ENCODE data around the gene TET3.

Gene TET3

DNA sequence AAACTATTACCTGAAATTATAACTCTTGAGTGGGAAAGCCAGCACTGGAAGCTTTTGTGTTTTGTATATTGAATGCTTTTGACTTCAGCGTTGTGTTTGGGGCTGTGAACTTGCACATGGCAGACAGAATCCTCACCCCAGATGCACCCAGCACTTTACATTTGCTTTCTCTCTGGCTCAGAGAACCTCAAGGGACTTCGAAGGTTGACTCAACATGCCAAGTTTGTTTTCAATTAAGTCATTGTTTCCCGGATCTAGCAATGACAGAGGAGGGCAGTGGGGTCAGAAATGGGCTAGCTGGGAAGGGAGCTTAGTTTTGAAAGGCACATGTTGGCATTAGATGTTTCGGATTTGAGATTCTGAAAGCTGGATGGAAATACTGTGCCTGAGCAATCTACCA lies 22.4 kb downstream of the TET3 start:
- DNase-seq: no peak

DNA sequence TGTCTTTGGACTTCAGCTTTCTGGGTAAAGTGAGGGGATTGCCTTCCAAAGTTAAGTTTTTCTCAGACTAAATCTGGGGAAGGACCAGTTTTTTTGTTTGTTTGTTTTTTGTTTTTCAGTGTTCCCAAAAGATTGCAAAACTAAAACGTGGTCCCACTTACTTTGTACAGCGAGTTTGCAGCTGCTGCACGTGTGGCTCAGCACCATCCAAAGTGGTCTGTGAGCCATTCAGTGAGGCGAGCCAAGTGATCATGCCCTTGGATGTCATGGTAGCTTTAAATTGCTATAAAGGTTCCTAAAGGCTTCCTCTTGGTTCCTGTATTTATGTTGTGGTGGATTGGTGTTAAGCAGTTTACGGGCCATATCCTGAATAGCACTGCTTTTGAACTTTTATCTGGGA lies 23.0 kb downstream of the TET3 start:
- DNase-seq: no peak

- no peak for DNase-seq
These were observed 24.2 kb downstream of the TET3 start for GRCh38 chr2:74008761-74009395.

DNA sequence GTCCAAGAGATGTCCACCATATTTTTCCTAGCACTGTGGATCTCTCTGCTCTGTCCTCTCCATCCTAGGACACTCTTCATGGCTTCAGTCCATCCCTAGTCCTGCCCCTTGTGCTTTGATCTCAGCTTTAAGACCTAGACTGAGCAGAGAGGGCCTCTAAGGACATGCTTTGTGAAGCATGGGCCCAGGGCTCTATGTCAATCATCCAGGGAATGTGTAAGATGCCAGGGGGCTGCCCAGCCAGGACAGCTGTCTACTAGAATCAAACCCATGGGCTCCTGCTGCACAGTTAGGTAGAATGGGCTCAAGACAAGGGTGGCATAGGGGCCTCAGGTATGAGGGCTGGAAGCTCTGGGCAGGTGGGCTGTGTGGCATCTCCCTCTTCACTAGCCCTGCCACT lies 24.9 kb downstream of the TET3 start:
- DNase-seq: no peak

GRCh38 chr2:74010087-74010541 lies 25.4 kb downstream of the TET3 start:
- no peak for DNase-seq

DNA sequence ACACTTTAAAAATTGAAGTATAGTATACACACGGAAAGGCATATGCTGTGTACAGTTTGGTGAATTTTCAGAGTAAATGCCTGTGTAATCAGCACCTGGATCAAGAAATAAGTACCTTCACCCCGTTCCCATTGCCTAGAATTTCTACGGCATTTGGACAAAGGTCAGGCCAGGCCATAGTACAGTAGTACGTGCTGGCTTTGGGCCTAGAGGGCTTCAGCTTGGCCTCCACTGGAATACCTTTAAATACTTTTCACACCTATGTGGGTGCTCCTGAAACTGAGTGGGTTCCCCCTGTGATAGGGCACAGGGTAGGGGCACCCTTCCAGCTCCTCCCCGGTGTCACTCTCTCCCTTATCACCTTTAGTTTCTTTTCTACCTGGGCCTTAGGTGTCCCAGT lies 26.5 kb downstream of the TET3 start:
- no peak for DNase-seq

GRCh38 chr2:74014813-74015212 lies 30.1 kb downstream of the TET3 start:
- DNase-seq: no peak

DNA sequence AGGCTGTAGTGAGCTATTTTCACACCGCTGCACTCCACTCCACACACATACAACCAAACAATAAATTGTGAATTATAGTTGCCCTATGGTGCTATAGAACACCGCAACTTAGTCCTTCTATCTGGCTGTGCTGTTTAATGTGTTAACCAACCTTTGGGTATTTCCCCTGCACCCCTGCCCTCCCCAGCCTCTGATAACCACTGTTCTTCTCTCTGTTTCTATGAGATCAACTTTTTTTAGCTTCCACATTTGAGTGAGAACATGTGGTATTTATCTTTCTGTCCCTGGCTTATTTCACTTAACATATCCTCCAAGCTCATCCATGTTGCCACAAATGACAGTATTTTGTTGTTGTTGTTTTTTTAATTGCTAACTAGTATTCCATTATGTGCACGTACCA lies 32.5 kb downstream of the TET3 start:
- DNase-seq: no peak

GRCh38 chr2:74019516-74019915 lies 34.8 kb downstream of the TET3 start:
- DNase-seq: no peak

DNA sequence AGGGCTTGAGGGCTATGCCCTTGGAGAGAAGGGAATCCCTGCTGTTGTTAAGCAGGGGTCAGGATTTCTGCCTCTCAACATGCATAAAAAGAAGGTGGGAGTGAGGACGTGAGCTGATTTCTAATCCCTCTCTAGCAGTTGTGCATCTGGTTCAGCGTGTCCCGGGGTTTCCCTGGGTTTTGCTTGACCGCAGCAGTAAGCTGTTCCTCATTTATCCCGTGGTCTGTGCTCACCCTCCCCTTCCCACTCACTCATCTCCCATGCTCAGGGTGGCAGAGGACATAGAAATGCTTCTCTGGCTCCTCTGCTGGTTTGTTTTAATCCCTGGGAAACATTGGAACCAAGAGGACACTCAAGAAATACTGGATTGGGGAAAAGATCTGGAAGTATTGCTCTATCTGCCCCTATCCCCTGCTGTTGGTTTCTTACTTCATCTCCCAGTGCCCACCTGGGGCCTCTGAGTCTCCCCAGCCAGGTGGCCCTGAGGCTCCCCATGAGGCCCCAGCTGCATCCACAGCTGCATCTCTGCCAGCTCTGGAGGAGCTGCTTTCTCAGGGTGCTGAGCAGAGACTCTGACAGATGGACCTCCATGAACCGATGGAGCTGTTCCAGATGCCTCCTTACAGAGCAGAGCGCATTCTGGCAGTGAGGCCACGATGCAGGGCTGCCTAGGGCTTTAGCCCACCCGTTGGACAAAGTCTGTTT lies 36.1 kb downstream of the TET3 start:
- no peak for DNase-seq

- DNase-seq: no peak
These were observed 36.7 kb downstream of the TET3 start for GRCh38 chr2:74021407-74021755.

DNA sequence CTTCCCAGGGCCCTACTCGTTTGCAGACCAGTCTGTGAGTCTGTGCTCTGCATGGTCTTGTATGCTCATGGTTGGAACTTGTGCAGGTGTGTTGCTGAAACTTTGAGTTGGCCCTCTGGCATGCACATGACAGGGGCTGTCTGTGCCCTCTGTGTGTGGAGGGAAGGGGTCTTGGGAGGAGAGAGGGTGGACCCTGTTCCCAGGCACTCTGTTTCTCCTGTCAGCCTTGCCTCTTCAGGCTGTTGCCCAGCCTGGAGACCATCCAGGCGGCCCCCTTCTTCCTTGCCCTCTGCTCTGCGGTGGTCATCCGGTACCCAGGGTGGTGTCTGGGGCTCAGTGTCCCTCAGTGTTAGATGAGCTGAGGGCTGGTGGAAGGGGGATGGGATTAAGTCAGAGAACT lies 39.5 kb downstream of the TET3 start:
- DNase-seq: no peak

DNA sequence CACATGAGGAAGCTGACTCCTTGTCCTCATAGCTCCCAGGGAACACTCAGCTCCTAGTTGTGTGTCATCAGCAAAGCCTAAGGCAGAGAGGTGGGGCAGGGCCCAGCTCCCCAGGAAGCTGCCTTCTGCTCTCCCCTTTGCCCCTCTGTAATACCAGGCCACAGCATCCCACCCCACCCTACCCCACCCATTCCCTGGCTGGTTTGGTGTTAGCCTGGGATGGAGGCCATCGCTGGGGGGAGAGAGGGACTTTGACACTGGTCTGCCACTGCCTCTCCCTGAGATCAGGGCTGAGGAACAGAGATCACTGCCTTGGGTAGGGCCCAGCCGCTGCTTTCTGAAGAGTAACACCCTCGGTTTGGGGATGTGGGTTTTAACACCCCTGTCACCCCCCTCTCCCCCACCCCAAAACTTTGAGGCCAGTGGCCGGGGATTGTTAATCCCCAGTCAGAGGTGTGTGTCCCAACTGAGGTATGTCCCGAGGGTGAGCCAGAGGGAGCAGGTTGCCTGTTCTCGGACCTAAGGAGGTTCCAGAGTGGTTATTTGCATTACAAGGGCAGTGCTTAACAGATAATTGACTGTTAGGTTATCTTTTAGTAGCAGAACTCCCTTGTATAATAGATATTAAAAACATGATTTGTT lies 41.4 kb downstream of the TET3 start:
- DNase-seq: no peak

DNA sequence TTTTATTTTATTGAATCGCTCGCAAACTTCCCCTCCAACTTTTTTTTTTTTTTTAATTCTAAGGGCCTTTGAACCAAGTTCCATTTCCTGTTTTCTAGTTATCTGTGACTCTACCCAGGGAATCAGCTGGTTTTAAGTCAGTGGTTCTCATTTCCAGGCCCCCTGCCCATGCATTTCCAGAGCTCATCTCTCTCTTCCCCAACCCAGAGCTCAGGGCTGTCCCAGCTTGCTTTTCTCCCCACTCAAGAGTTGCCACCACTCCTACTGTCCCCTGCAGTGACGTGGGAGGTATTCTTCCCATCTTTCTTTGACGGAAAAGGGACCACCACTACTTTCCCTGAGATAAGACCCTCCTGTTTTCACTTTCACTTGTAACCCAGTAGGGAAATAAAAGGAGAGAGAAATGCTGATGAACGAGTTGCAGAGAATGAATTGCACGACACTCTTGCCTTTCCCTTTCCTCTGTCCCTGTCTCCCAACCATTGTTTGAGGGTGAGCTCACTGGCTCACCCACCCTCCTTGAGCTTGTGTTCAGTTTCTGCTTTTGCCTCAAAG lies 42.1 kb downstream of the TET3 start:
- DNase-seq: no peak

GRCh38 chr2:74027496-74027895 lies 42.8 kb downstream of the TET3 start:
- DNase-seq: no peak

- DNase-seq: no peak
These were observed 43.6 kb downstream of the TET3 start for GRCh38 chr2:74028290-74028689.

DNA sequence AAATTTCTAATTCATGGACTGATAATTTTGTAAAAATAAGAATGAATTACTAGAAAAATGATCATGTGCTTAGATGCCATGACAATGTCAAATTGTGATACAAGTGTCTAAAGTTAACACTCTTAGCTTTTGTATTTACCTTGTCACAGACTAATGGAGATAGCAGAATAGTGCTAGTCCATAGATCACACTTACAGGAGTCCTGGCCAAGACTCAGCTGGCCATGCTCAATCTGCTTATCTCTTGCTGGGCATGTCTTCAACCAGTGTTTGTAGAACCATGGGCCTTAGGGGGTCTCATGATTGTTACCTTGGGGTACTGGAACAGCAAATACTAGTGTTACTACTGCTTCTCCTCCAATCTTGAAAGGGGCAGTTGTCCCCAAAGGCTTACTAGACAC lies 44.0 kb downstream of the TET3 start:
- no peak for DNase-seq

DNA sequence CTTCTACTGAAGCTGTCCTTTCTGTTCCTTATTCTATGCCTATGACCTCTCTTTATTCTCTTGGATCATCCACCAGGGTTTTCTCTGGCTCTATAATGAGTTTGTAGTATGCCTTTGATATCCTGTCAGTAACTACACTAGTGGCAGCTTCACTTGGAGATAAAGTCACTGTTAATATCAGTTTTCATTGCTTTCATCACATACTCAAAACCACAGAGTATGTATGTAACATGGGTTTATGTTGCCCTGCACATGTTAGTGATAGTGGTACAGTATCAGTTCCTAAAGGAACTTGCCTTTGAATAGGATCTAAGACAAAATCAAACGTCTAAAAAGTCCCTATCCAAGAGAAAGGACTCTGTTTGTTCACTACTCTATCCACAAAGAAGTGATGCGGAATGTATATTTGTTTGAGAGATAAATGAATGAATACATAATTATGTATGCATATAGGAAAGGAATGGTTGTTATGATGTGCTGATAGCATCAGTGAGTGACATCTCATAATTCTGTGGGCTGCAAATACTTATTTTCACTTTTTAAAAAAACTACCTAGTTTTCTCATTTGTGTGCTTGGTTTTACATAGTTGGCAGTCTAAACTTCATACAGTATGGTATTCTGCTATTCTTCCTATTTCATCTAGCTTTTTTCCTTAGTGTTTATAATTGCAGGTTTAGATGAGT lies 45.1 kb downstream of the TET3 start:
- DNase-seq: no peak

DNA sequence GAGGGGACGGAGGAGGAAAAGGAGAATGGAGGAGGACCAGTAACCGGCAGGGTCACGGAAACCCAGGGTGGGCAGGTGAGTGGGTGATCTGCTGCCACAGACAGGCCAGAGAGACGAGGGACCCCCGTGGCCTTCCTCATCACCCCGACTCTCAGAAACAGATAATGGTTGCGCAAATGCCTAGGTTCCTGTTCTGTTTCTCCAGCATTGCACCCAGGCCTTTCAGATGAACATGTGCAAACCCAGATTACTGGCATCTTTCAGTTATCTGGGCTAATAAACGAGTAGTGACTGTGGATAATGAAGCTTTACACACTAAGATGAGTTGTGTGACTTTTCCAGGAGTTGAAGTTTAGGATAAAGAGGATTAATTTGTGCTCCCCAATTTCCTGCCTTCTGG lies 46.5 kb downstream of the TET3 start:
- DNase-seq: no peak

- DNase-seq: no peak
These were observed 47.2 kb downstream of the TET3 start for GRCh38 chr2:74031959-74032287.

- DNase-seq: no peak
These were observed 48.7 kb downstream of the TET3 start for GRCh38 chr2:74033375-74033774.
